Right atrium auricular region (tissue), 2 donors: ENCODE results near the gene PI16. TPM values are rescaled to one million over a fixed set of nuclear protein-coding genes. Genes with fewer than 3 reads are reported as not detected.
"Not testable (repeated sequence)": the region's sequence is repeated elsewhere in the genome, so short reads cannot be mapped to it uniquely, and the experiment has no call there.

ENCODE experiments used
- DNase-seq: peaks from one replicate; pipeline ENCODE4 v3.0.0-alpha.2; 2019; ENCODE audit warnings: low spot score
- H3K27ac ChIP-seq, 2 donors: fragments of 200-600 bp; sonication (generic); 1 replicate in 1 of 2; 2 replicates in 1 of 2; pipeline ENCODE4 v1.5.1; 2016 to 2019
- H3K27me3 ChIP-seq, 2 donors: fragments of 200-600 bp; sonication (generic); one replicate each; pipeline versions ENCODE4 v1.5.1 to v1.6.0; 2017 to 2019
- H3K36me3 ChIP-seq: fragments of 200-600 bp; sonication (generic); one replicate; pipeline ENCODE4 v1.5.1; 2016
- H3K4me1 ChIP-seq, 2 donors: fragments of 200-600 bp; sonication (generic); one replicate each; pipeline versions ENCODE4 v1.5.1 to v1.6.0; 2017 to 2019
- H3K4me3 ChIP-seq, 2 donors: fragments of 200-600 bp; sonication (generic); 1 replicate in 1 of 2; 2 replicates in 1 of 2; pipeline ENCODE4 v1.5.1; 2017 to 2019; ENCODE audit warnings: mild to moderate bottlenecking in 1 of 2, moderate library complexity in 1 of 2
- H3K9me3 ChIP-seq, 2 donors: fragments of 200-600 bp; sonication (generic); one replicate each; pipeline ENCODE4 v1.5.1; 2019
- CTCF ChIP-seq, 2 donors: fragments of 200-600 bp; sonication (generic); IDR thresholded peaks; one replicate each; pipeline ENCODE4 v1.5.1; 2019; ENCODE audit warnings: antibody characterized with exemption in 2 of 2
- total RNA-seq, 2 donors: library from RNA; depleted of rRNA; stranded (reverse); fragments of >200 nt; gene quantifications; one replicate each; pipeline ENCODE4 v1.1.0, GENCODE V29; 2016

PI16 gene
- total RNA-seq, 2 donors from 2014 or later = 14.2 to 48.5 TPM

GRCh38 chr6:36936824-36937223 is 17.7 kb upstream of the PI16 start:
- no peak for DNase-seq
- Histone ChIP-seq H3K27ac (no peak overlapping the region), H3K9me3 (no peaks in the 10 kb centered on the region), H3K4me1 (no peaks in the 10 kb centered on the region), H3K4me3 (no peak overlapping the region), H3K36me3 (no peaks in the 10 kb centered on the region), H3K27me3 (no peaks in the 10 kb centered on the region)
- no peak for TF ChIP-seq CTCF (IDR thresholded peaks at IDR 0.05)

GRCh38 chr6:36937896-36938295 is 16.6 kb upstream of the PI16 start:
- Histone ChIP-seq H3K4me3 (no peak overlapping the region), H3K9me3 (no peaks in the 10 kb centered on the region), H3K27ac (no peak overlapping the region), H3K36me3 (no peaks in the 10 kb centered on the region), H3K27me3 (no peaks in the 10 kb centered on the region), H3K4me1 (no peaks in the 10 kb centered on the region)
- DNase-seq = no peak
- TF ChIP-seq CTCF (IDR thresholded peaks at IDR 0.05) = no peak

- Histone ChIP-seq H3K36me3 (no peaks in the 10 kb centered on the region), H3K27me3 (no peaks in the 10 kb centered on the region), H3K4me3 (no peak overlapping the region), H3K4me1 (no peaks in the 10 kb centered on the region), H3K27ac (no peak overlapping the region), H3K9me3 (no peaks in the 10 kb centered on the region)
- TF ChIP-seq CTCF (IDR thresholded peaks at IDR 0.05) = no peak
- DNase-seq = no peak
Observed at GRCh38 chr6:36938536-36938935, 16.0 kb upstream of the PI16 start.

- not testable (repeated sequence) for H3K27ac ChIP-seq, H3K9me3 ChIP-seq, H3K36me3 ChIP-seq, H3K27me3 ChIP-seq, DNase-seq, H3K4me3 ChIP-seq, H3K4me1 ChIP-seq
Observed at GRCh38 chr6:36939005-36939404, 15.5 kb upstream of the PI16 start.

GRCh38 chr6:36940027-36940426 is 14.5 kb upstream of the PI16 start:
- Histone ChIP-seq H3K4me3 (no peak overlapping the region), H3K27ac (no peak overlapping the region), H3K27me3 (no peaks in the 10 kb centered on the region), H3K4me1 (no peaks in the 10 kb centered on the region), H3K36me3 (no peaks in the 10 kb centered on the region), H3K9me3 (no peaks in the 10 kb centered on the region)
- no peak for DNase-seq
- no peak for TF ChIP-seq CTCF (IDR thresholded peaks at IDR 0.05)

GRCh38 chr6:36941561-36941960 is 13.0 kb upstream of the PI16 start:
- H3K4me1 ChIP-seq, H3K36me3 ChIP-seq, H3K27me3 ChIP-seq, H3K4me3 ChIP-seq, DNase-seq, H3K27ac ChIP-seq, H3K9me3 ChIP-seq: not testable (repeated sequence)

- DNase-seq, H3K27ac ChIP-seq, H3K27me3 ChIP-seq, H3K4me3 ChIP-seq, H3K9me3 ChIP-seq, H3K36me3 ChIP-seq, H3K4me1 ChIP-seq: not testable (repeated sequence)
Observed at GRCh38 chr6:36942329-36942728, 12.2 kb upstream of the PI16 start.
